NCI-H82 (cell line): Measurements from ENCODE around the gene HMGCL.
A peak's percentile ranks its signal among the peaks of the same experiment; 100 is the strongest.
"Not testable (repeated sequence)": the region's sequence is repeated elsewhere in the genome, so short reads cannot be mapped to it uniquely, and the experiment has no call there.

Experiments
- DNase-seq: peaks from one replicate; lab custom pipeline; 2025; lab: John Stamatoyannopoulos, UW

HMGCL gene

GRCh38 chr1:23826590-23826989 is 1.4 kb upstream of the HMGCL start:
- not testable (repeated sequence) for DNase-seq

GRCh38 chr1:23825762-23826522 is 713 bp upstream of the HMGCL start:
- peak; percentile 26 for DNase-seq

- no peak for DNase-seq
Observed at GRCh38 chr1:23824711-23825075, 536 bp downstream of the HMGCL start.

- no peak for DNase-seq
Observed at GRCh38 chr1:23823767-23824166, 1.5 kb downstream of the HMGCL start.

- no peak for DNase-seq
Observed at GRCh38 chr1:23817633-23818032, 7.6 kb downstream of the HMGCL start.

GRCh38 chr1:23816906-23817305 is 8.3 kb downstream of the HMGCL start:
- no peak for DNase-seq

GRCh38 chr1:23816361-23816760 is 8.9 kb downstream of the HMGCL start:
- no peak for DNase-seq

- DNase-seq = no peak
Observed at GRCh38 chr1:23814016-23814415, 11.2 kb downstream of the HMGCL start.

GRCh38 chr1:23810818-23811540 is 14.2 kb downstream of the HMGCL start:
- peak; percentile 61 for DNase-seq

GRCh38 chr1:23809751-23810171 is 15.5 kb downstream of the HMGCL start:
- DNase-seq = peak; percentile 85

GRCh38 chr1:23807453-23807852 is 17.8 kb downstream of the HMGCL start:
- DNase-seq = no peak

- DNase-seq = no peak
Observed at GRCh38 chr1:23806280-23806679, 18.9 kb downstream of the HMGCL start.

- DNase-seq = no peak
Observed at GRCh38 chr1:23805025-23805424, 20.2 kb downstream of the HMGCL start.

- peak; percentile 43 for DNase-seq
Observed at GRCh38 chr1:23804183-23804835, 20.9 kb downstream of the HMGCL start.

GRCh38 chr1:23803674-23804073 is 21.6 kb downstream of the HMGCL start:
- DNase-seq = no peak

GRCh38 chr1:23802809-23803342 is 22.4 kb downstream of the HMGCL start:
- not testable (repeated sequence) for DNase-seq

GRCh38 chr1:23801876-23802275 is 23.4 kb downstream of the HMGCL start:
- peak; percentile 51 for DNase-seq

- no peak for DNase-seq
Observed at GRCh38 chr1:23801338-23801748, 23.9 kb downstream of the HMGCL start.

- DNase-seq = peak; percentile 97
Observed at GRCh38 chr1:23800400-23801337, 24.6 kb downstream of the HMGCL start, which contains the start of gene GALE. Gene GALE, minus strand, starts transcription at chr1:23800754. Its CDS starts 1,747 bp downstream, at chr1:23799007.

- peak; percentile 39 for DNase-seq
Observed at GRCh38 chr1:23799570-23800399, 25.4 kb downstream of the HMGCL start.

GRCh38 chr1:23799255-23799569 is 26.0 kb downstream of the HMGCL start:
- no peak for DNase-seq
